ENCODE results near the gene WWC2.

- TF ChIP-seq CTCF (IDR thresholded peaks at IDR 0.05) (no peak), POLR2A (IDR thresholded peaks at IDR 0.05) (no peak)
Measured at GRCh38 chr4:183175631-183176232, 76.7 kb downstream of the WWC2 start.
